Progenitor cell of endocrine pancreas (in vitro differentiated cells): ENCODE measurements around the gene IRF2. TPM values are rescaled to one million over a fixed set of nuclear protein-coding genes. Genes with fewer than 3 reads are reported as not detected.

Source experiments
- DNase-seq: peaks from one replicate; pipeline ENCODE4 v3.0.0; 2021; ENCODE audit warnings: low spot score; ENCODE audit not compliant: unreplicated experiment
- H3K27ac Mint-ChIP-seq: 2 replicates; pipeline ENCODE4 v1.8.0; 2021; ENCODE audit warnings: mild to moderate bottlenecking, moderate library complexity, mixed read lengths
- H3K27me3 Mint-ChIP-seq: 2 replicates; pipeline ENCODE4 v1.8.0; 2021; ENCODE audit warnings: mixed read lengths
- H3K36me3 Mint-ChIP-seq: 2 replicates; pipeline ENCODE4 v1.8.0; 2022; ENCODE audit warnings: mixed read lengths; ENCODE audit not compliant: insufficient read depth
- H3K4me1 Mint-ChIP-seq: 2 replicates; pipeline ENCODE4 v1.8.0; 2021; ENCODE audit warnings: low read depth, mixed read lengths
- H3K4me3 Mint-ChIP-seq: 2 replicates; pipeline ENCODE4 v1.8.0; 2021; ENCODE audit warnings: low read depth, mild to moderate bottlenecking, moderate library complexity, mixed read lengths
- H3K9me3 Mint-ChIP-seq: 2 replicates; pipeline ENCODE4 v1.8.0; 2021; ENCODE audit warnings: low read depth, mixed read lengths
- total RNA-seq: library from RNA; stranded (reverse); gene quantifications from 2 replicates; pipeline ENCODE4 v1.2.1, GENCODE V29; 2021
- TF ChIP-seq, protein P1 (sequence below): fragments of 200-600 bp; sonication (generic); IDR thresholded peaks from one replicate; pipeline ENCODE4 v1.5.0; 2021; ENCODE audit warnings: antibody characterized with exemption, mild to moderate bottlenecking; ENCODE audit not compliant: unreplicated experiment

Gene IRF2
- total RNA-seq, 1 donor from 2014 or later, result 19.1 TPM

DNA sequence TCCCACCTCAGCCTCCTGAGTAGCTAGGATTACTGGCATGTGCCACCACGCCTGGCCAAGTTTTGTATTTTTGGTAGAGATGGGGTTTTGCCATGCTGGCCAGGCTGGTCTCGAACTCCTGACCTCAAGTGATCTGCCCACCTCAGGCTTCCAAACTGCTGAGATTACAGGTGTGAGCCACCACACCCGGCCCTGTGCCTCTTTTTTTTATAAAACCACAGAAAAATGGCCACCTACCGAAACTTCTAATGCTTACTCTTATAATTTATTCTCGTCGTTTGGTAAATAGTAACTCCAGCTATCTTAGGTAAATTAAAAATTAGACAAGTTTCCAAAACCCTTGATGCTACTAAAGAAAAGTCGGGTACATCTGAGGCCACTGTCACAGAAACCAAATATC is 54.4 kb downstream of the IRF2 start:
- Mint-ChIP-seq H3K27me3 (no peaks in the 10 kb centered on the region), H3K9me3 (peaks cover 4% of the 10 kb centered on the region), H3K27ac (no peak overlapping the region), H3K36me3 (peaks cover 32% of the 10 kb centered on the region), H3K4me3 (no peak overlapping the region), H3K4me1 (peaks cover 2% of the 10 kb centered on the region)
- TF ChIP-seq, protein P1, sequence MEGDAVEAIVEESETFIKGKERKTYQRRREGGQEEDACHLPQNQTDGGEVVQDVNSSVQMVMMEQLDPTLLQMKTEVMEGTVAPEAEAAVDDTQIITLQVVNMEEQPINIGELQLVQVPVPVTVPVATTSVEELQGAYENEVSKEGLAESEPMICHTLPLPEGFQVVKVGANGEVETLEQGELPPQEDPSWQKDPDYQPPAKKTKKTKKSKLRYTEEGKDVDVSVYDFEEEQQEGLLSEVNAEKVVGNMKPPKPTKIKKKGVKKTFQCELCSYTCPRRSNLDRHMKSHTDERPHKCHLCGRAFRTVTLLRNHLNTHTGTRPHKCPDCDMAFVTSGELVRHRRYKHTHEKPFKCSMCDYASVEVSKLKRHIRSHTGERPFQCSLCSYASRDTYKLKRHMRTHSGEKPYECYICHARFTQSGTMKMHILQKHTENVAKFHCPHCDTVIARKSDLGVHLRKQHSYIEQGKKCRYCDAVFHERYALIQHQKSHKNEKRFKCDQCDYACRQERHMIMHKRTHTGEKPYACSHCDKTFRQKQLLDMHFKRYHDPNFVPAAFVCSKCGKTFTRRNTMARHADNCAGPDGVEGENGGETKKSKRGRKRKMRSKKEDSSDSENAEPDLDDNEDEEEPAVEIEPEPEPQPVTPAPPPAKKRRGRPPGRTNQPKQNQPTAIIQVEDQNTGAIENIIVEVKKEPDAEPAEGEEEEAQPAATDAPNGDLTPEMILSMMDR, result no peak
- no peak for DNase-seq

DNA sequence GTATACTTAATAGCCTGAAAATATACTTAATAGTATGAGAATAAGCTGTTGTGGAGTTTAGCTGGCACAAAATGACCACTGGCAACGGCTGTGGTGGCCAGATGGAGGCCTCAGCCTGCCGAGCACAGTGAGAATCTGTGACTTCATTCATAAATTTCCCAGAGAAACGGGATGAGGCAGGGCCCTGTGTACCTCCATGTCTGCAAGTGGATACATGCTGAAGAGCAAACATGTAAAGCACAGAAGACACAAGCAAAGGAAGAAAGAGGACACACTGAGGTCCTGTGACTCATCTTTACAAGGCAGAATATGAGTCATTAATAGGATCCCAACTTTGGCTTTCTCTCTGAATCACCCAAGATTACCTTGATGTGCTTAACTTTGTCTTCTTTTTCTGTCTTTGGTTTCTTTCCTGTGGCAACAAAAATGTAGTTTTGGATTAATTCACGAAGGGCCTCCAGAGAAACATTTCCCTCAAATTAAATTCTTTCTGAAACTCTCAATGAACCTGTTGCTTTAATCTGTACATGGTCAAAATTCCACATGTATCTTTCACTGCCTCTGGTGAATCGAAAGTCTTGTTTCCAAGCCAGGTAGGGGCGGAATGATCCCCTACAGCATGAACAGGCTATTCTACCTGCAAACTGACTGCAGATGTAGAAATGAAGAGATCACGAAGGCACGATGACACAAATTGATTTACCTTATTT is 56.4 kb downstream of the IRF2 start:
- no peak overlapping the region for H3K27ac Mint-ChIP-seq
- DNase-seq, result no peak
- TF ChIP-seq, protein P1, result no peak
- H3K9me3 Mint-ChIP-seq, result peaks cover 4% of the 10 kb centered on the region
- H3K4me3 Mint-ChIP-seq, result no peak overlapping the region
- H3K4me1 Mint-ChIP-seq, result peaks cover 2% of the 10 kb centered on the region
- peaks cover 26% of the 10 kb centered on the region for H3K36me3 Mint-ChIP-seq
- H3K27me3 Mint-ChIP-seq, result no peaks in the 10 kb centered on the region

DNA sequence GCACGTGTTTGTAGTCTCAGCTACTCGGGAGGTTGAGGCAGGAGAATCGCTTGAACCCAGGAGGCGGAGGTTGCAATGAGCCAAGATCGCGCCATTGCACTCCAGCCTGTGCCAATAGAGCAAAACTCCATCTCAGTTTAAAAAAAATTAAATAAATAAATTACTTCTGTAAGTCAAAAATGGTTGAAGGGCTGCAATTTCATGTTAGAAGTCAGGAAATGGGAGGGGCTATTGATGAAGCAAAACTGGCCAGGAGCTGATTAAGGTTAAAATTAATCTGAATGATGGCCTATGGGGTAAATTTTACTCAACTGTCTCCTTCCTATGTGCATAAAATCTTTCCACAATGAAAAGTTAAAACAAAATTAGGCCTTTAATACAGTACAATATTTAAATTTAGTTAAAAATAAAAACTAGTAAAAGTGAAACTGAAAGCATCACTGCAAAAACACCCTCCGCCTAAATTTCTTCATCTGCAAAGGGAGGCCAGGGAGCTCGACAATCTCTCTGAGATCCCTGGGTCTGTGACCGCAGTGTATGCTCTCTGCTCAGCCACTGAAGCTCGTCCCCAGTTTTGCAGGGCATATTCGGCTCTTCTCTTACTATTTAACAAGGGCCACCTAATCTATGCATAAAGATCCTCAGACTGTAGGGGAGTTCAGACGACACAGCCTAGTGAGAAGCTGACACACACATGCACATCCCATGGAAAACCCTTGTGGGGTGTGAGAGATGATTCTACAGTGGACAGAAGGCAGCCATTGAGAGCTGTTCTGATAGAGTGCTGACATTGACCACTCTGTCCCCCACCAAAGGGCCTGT is 57.2 kb downstream of the IRF2 start:
- H3K4me1 Mint-ChIP-seq, result peaks cover 2% of the 10 kb centered on the region
- H3K27me3 Mint-ChIP-seq, result no peaks in the 10 kb centered on the region
- TF ChIP-seq, protein P1, result no peak
- H3K9me3 Mint-ChIP-seq, result no peaks in the 10 kb centered on the region
- no peak overlapping the region for H3K4me3 Mint-ChIP-seq
- no peak overlapping the region for H3K27ac Mint-ChIP-seq
- H3K36me3 Mint-ChIP-seq, result peaks cover 21% of the 10 kb centered on the region
- DNase-seq, result no peak

DNA sequence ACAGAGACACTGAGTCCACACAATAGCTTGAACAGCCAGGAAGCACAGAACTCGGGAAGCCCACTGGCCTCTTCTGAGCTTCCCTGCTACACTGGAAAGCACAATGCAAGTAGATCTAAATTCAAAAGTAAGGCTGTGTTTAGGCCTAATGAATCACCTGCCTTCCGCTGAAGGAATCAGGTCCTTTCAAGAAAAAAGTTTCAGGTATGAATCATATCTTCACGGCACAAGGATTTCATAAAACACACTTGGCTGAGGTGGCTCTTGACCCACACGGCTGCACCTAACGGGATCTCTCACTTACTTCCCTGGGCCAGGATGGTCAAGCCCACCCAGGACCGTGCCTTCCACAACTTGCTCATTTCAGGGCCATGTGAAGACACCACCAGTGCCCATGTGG is 59.3 kb downstream of the IRF2 start:
- Mint-ChIP-seq H3K4me1 (peaks cover 2% of the 10 kb centered on the region), H3K27me3 (no peaks in the 10 kb centered on the region), H3K27ac (no peak overlapping the region), H3K36me3 (peaks cover 18% of the 10 kb centered on the region), H3K9me3 (no peaks in the 10 kb centered on the region), H3K4me3 (no peak overlapping the region)
- DNase-seq, result no peak
- TF ChIP-seq, protein P1, result no peak

DNA sequence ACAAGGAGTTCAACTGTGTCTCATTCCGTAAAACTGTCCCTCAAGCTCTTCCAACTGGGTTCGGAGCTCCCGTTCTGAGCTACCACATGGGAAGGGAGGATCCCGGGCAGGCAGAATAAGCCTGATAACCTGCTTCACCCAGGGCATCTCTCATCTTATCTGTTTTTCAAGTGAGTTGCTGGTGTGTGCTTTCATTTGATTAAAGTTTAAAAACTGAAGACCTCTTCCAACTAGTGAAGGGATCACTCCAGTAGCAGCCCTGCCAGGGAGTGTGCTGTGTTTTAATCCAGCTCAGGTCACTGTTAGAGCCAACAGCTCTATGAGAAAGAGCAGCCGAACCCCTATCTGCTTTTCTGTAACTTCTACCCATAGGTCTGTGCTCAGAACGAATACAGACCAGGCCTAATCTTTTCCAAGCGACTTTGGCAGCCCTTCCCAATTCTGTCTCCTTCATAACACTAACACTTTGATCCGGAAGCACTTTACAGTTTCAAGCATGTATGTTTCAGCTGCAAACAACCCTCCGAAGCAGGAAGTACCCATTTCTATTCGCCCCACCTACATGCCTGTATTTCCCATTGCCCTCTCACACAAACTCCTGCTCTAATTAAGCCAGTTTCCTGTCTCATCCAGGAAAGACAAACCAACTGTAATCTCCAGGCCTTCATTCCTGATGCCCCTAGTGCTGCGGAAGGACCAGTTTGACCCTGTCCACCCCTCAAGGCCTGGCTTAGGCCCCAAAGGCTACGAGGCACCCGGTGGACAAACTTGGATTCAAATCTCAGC is 60.9 kb downstream of the IRF2 start:
- H3K36me3 Mint-ChIP-seq, result peaks cover 24% of the 10 kb centered on the region
- TF ChIP-seq, protein P1, result no peak
- no peak for DNase-seq
- H3K27me3 Mint-ChIP-seq, result no peaks in the 10 kb centered on the region
- H3K9me3 Mint-ChIP-seq, result no peaks in the 10 kb centered on the region
- no peak overlapping the region for H3K4me3 Mint-ChIP-seq
- peak overlapping the region; percentile 65 for H3K27ac Mint-ChIP-seq
- peaks cover 2% of the 10 kb centered on the region for H3K4me1 Mint-ChIP-seq
